ENCODE measurements around the gene AKNAD1. TPM values are rescaled to one million over a fixed set of nuclear protein-coding genes. Genes with fewer than 3 reads are reported as not detected.

The AKNAD1 gene
- total and polyA plus RNA-seq, 2 of the 13 experiments (the other 11 are each of a cell fraction or from before 2014, with no cell fraction given): not detected

DNA sequence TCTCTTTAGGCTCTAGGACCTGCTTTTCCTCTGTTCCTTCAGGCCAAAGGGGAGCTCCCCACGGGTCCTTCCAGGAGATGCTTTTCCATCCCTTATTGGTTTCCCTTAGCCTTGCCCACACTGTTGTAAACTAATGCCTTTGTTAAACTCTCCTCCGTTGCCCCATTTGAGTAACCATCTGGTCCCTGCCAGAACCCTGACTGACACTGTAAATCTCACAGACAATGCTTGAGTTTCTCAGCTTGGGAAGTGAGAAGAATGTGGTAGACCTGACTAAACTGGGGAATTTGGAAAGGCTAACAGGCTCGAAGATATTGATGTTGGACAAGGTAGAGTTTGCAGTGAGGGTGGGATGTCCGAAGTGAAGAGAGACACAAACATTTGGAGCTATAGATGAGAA, 11.4 kb downstream of the AKNAD1 start (continued):
- TF ChIP-seq, protein P1, sequence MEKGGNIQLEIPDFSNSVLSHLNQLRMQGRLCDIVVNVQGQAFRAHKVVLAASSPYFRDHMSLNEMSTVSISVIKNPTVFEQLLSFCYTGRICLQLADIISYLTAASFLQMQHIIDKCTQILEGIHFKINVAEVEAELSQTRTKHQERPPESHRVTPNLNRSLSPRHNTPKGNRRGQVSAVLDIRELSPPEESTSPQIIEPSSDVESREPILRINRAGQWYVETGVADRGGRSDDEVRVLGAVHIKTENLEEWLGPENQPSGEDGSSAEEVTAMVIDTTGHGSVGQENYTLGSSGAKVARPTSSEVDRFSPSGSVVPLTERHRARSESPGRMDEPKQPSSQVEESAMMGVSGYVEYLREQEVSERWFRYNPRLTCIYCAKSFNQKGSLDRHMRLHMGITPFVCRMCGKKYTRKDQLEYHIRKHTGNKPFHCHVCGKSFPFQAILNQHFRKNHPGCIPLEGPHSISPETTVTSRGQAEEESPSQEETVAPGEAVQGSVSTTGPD (CRISPR knock-in tag; IDR thresholded peaks at IDR 0.05): no peak
- no peak for TF ChIP-seq ZNF382 (CRISPR knock-in tag; IDR thresholded peaks at IDR 0.05; ENCODE audit: borderline replicate concordance)
- no peak for TF ChIP-seq ZIK1 (CRISPR knock-in tag; IDR thresholded peaks at IDR 0.05; ENCODE audit: borderline replicate concordance, low read depth)
- no peak for TF ChIP-seq GABPB1 (CRISPR knock-in tag; IDR thresholded peaks at IDR 0.05)
- no peak for TF ChIP-seq ZNF644 (CRISPR knock-in tag; IDR thresholded peaks at IDR 0.05; ENCODE audit: low read depth)
- TF ChIP-seq, protein P2, sequence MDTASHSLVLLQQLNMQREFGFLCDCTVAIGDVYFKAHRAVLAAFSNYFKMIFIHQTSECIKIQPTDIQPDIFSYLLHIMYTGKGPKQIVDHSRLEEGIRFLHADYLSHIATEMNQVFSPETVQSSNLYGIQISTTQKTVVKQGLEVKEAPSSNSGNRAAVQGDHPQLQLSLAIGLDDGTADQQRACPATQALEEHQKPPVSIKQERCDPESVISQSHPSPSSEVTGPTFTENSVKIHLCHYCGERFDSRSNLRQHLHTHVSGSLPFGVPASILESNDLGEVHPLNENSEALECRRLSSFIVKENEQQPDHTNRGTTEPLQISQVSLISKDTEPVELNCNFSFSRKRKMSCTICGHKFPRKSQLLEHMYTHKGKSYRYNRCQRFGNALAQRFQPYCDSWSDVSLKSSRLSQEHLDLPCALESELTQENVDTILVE (CRISPR knock-in tag; IDR thresholded peaks at IDR 0.05): no peak
- no peak for TF ChIP-seq ZFP62 (CRISPR knock-in tag; IDR thresholded peaks at IDR 0.05)
- TF ChIP-seq, protein P3, sequence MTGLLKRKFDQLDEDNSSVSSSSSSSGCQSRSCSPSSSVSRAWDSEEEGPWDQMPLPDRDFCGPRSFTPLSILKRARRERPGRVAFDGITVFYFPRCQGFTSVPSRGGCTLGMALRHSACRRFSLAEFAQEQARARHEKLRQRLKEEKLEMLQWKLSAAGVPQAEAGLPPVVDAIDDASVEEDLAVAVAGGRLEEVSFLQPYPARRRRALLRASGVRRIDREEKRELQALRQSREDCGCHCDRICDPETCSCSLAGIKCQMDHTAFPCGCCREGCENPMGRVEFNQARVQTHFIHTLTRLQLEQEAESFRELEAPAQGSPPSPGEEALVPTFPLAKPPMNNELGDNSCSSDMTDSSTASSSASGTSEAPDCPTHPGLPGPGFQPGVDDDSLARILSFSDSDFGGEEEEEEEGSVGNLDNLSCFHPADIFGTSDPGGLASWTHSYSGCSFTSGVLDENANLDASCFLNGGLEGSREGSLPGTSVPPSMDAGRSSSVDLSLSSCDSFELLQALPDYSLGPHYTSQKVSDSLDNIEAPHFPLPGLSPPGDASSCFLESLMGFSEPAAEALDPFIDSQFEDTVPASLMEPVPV (CRISPR knock-in tag; IDR thresholded peaks at IDR 0.05): no peak
- no peak for TF ChIP-seq TBP (CRISPR knock-in tag; IDR thresholded peaks at IDR 0.05)
- TF ChIP-seq, protein P4, sequence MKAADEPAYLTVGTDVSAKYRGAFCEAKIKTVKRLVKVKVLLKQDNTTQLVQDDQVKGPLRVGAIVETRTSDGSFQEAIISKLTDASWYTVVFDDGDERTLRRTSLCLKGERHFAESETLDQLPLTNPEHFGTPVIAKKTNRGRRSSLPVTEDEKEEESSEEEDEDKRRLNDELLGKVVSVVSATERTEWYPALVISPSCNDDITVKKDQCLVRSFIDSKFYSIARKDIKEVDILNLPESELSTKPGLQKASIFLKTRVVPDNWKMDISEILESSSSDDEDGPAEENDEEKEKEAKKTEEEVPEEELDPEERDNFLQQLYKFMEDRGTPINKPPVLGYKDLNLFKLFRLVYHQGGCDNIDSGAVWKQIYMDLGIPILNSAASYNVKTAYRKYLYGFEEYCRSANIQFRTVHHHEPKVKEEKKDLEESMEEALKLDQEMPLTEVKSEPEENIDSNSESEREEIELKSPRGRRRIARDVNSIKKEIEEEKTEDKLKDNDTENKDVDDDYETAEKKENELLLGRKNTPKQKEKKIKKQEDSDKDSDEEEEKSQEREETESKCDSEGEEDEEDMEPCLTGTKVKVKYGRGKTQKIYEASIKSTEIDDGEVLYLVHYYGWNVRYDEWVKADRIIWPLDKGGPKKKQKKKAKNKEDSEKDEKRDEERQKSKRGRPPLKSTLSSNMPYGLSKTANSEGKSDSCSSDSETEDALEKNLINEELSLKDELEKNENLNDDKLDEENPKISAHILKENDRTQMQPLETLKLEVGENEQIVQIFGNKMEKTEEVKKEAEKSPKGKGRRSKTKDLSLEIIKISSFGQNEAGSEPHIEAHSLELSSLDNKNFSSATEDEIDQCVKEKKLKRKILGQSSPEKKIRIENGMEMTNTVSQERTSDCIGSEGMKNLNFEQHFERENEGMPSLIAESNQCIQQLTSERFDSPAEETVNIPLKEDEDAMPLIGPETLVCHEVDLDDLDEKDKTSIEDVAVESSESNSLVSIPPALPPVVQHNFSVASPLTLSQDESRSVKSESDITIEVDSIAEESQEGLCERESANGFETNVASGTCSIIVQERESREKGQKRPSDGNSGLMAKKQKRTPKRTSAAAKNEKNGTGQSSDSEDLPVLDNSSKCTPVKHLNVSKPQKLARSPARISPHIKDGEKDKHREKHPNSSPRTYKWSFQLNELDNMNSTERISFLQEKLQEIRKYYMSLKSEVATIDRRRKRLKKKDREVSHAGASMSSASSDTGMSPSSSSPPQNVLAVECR (CRISPR knock-in tag; IDR thresholded peaks at IDR 0.05; ENCODE audit: borderline replicate concordance): no peak
- no peak for TF ChIP-seq HDAC6 (IDR thresholded peaks at IDR 0.05; ENCODE audit: low read depth, low read length)
